Activated CD8-positive, alpha-beta memory T cell treated with anti-CD3 and anti-CD28 coated beads, Interleukin-2, amount 10 ng/mL, durations not matched to agents 7 days and 5 days (primary cell): Measurements from ENCODE around the gene ZNF816. TPM values are rescaled to one million over a fixed set of nuclear protein-coding genes. Genes with fewer than 3 reads are reported as not detected.

ENCODE experiments used
- ATAC-seq: fragments of 150-1000 bp; cut with Tn5 transposase; one replicate; pipeline ENCODE4 v1.10.0; 2021; ENCODE audit warnings: moderate library complexity
- CTCF ChIA-PET: fragments of 350-600 bp; sonication (Branson Sonifier 250); formaldehyde crosslinking; loops from one replicate; lab custom pipeline; 2021; ENCODE audit warnings: antibody characterized with exemption; lab: Charles Lee
- DNase-seq: peaks from one replicate; pipeline ENCODE4 v3.0.0-alpha.2; 2020
- H3K27ac Mint-ChIP-seq: one replicate; pipeline ENCODE4 v1.8.0; 2021; ENCODE audit warnings: mild to moderate bottlenecking, mixed read lengths
- H3K27me3 Mint-ChIP-seq: one replicate; pipeline ENCODE4 v1.8.0; 2021; ENCODE audit warnings: mixed read lengths
- H3K36me3 Mint-ChIP-seq: one replicate; pipeline ENCODE4 v1.8.0; 2021; ENCODE audit warnings: mild to moderate bottlenecking, mixed read lengths
- H3K4me1 Mint-ChIP-seq: one replicate; pipeline ENCODE4 v1.8.0; 2021; ENCODE audit warnings: mixed read lengths
- H3K4me3 Mint-ChIP-seq: one replicate; pipeline ENCODE4 v1.8.0; 2021; ENCODE audit warnings: mild to moderate bottlenecking, moderate library complexity, mixed read lengths
- H3K9me3 Mint-ChIP-seq: one replicate; pipeline ENCODE4 v1.8.0; 2022; ENCODE audit warnings: low read depth, mixed read lengths
- total RNA-seq, 2 experiments: library from RNA; stranded (reverse); gene quantifications; one replicate each; pipeline ENCODE4 v1.2.3, GENCODE V29; 2021

The ZNF816 gene
- total RNA-seq, result 10 to 100 TPM in 1 of 2 experiments, 1 to 10 TPM in 1; 9.8 to 13.3 TPM

DNA sequence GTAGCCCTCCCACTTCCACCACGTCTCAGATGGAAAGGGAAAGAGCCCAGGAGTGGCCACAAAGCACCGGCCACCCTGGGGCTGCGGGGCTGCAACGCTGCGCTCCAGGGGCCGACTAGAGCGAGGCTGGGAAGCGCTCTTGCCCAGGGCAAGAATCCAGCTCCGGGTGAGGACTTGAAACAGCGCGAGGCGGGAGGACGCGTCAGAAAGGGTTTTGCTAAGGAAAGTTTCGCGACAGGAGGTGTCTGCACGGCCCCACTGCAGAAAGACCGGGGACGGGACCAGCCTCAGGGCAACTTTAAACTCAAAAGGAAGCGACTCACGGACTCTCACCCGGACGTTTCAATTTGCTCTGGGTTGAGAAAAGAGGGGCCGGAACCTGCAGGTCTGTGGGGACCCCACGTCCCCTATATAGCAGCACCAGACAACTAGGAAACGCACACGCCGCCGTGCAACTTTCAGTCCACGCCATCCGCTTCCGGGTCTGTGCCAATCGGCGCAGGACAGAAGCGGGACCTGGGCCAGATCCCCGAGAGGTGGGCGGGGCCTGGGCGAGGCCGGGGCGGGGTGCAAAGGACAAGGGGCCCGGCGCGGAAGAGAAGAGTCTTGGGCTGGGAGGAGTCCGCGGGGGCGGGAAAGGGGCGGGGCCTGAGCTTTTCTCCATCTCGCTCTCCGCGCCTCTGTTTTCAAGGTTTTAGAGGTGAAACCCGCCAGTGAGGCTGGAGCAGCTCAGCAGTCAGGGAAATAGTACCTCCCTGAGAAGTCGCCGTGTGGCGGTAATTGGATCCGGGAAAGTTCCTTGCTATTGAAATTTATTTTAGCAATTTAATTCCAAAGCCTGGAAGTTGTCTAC, at the start of gene ZNF816:
Gene ZNF816, minus strand, starts transcription at position 488 of the 853 bp plus-strand sequence. CDS start 6,792 bp downstream, outside the sequence.
- Mint-ChIP-seq H3K36me3 (peaks cover 41% of the 10 kb centered on the region), H3K4me1 (peaks cover 17% of the 10 kb centered on the region)

DNA sequence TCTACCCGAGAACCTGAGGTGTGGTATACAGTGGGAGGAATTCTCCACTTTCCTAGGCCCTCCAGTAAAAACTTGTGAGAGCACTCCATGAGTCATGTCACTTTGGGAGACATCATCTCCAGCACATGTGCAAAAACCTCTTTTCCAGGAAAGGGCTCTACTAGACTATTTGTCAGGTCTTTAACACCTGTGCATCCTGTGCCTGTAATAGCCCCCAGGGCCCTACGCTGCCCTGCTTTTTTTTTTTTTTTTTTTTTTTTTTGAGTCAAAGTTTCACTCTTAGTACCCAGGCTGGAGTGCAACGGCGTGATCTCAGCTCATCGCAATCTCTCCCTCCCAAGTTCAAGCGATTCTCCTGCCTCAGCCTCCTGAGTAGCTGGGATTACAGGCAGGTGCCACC, 49.3 kb upstream of the ZNF816 start:
- Mint-ChIP-seq H3K4me1 (no peaks in the 10 kb centered on the region), H3K4me3 (no peak overlapping the region), H3K9me3 (peaks cover 8% of the 10 kb centered on the region), H3K36me3 (no peaks in the 10 kb centered on the region), H3K27ac (no peak overlapping the region), H3K27me3 (no peaks in the 10 kb centered on the region)
- no peak for ATAC-seq
- no peak for DNase-seq
- CTCF ChIA-PET, result no interaction called here

More for the DNA sequence above, at the start of gene ZNF816:
- CTCF ChIA-PET, result interaction anchor here (1.0 to 1.3 kb wide), 3 partner anchors 19 to 31 kb away, joined by 3 to 4 read pairs (median 3); no protein-coding TSS in a partner anchor
- no peaks in the 10 kb centered on the region for H3K27me3 Mint-ChIP-seq
- ATAC-seq (peak; percentile 100), DNase-seq (peak; percentile 99)
- H3K9me3 Mint-ChIP-seq, result peaks cover 16% of the 10 kb centered on the region
- peak within 1 kb of the TSS; percentile 90 for H3K27ac Mint-ChIP-seq
- H3K4me3 Mint-ChIP-seq, result peak within 1 kb of the TSS; percentile 97

GRCh38 chr19:53010494-53010893, 47.8 kb upstream of the ZNF816 start:
- no peak for DNase-seq
- Mint-ChIP-seq H3K27me3 (no peaks in the 10 kb centered on the region), H3K9me3 (peaks cover 8% of the 10 kb centered on the region), H3K27ac (no peak overlapping the region), H3K36me3 (no peaks in the 10 kb centered on the region), H3K4me1 (no peaks in the 10 kb centered on the region), H3K4me3 (no peak overlapping the region)
- ATAC-seq, result no peak
- CTCF ChIA-PET, result no interaction called here

- CTCF ChIA-PET, result no interaction called here
- Mint-ChIP-seq H3K27ac (no peak overlapping the region), H3K27me3 (no peaks in the 10 kb centered on the region), H3K4me3 (no peak overlapping the region), H3K36me3 (no peaks in the 10 kb centered on the region), H3K9me3 (peaks cover 15% of the 10 kb centered on the region), H3K4me1 (no peaks in the 10 kb centered on the region)
- DNase-seq (no peak), ATAC-seq (no peak)
These were observed 45.5 kb upstream of the ZNF816 start for GRCh38 chr19:53008061-53008778.

- Mint-ChIP-seq H3K9me3 (peaks cover 15% of the 10 kb centered on the region), H3K36me3 (no peaks in the 10 kb centered on the region), H3K4me3 (no peak overlapping the region), H3K27me3 (no peaks in the 10 kb centered on the region), H3K4me1 (no peaks in the 10 kb centered on the region), H3K27ac (no peak overlapping the region)
- ATAC-seq, result no peak
- no peak for DNase-seq
- CTCF ChIA-PET, result no interaction called here
These were observed 44.9 kb upstream of the ZNF816 start for GRCh38 chr19:53007606-53008005.

DNA sequence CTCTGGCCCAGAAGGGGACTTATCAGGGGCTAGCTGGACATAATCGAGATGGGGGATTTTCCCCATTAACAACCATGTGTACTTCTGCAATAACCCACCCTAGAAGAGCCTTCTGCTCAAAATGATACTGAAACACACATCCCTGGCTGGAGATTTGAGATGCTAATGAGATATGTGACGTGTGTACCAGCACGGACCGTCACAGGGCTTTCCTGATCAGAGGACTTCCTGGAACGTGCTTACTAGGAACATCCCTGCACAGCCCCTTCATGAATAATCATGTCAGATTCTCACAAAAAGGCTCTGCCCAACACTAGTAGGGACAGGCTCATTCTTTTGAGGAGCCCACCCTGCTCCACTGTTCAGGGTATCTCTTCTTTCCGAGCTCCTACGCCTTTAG, 44.5 kb upstream of the ZNF816 start:
- ATAC-seq (no peak), DNase-seq (no peak)
- CTCF ChIA-PET, result no interaction called here
- no peaks in the 10 kb centered on the region for H3K4me1 Mint-ChIP-seq
- H3K9me3 Mint-ChIP-seq, result peaks cover 15% of the 10 kb centered on the region
- no peaks in the 10 kb centered on the region for H3K36me3 Mint-ChIP-seq
- H3K27ac Mint-ChIP-seq, result no peak overlapping the region
- no peaks in the 10 kb centered on the region for H3K27me3 Mint-ChIP-seq
- H3K4me3 Mint-ChIP-seq, result no peak overlapping the region

- H3K9me3 Mint-ChIP-seq, result peaks cover 12% of the 10 kb centered on the region
- H3K36me3 Mint-ChIP-seq, result no peaks in the 10 kb centered on the region
These were observed 41.6 kb upstream of the ZNF816 start for GRCh38 chr19:53004242-53004641.

GRCh38 chr19:53002479-53002878, 39.8 kb upstream of the ZNF816 start:
- H3K27me3 Mint-ChIP-seq, result no peaks in the 10 kb centered on the region
- H3K27ac Mint-ChIP-seq, result no peak overlapping the region
- no peak for DNase-seq
- H3K9me3 Mint-ChIP-seq, result peaks cover 17% of the 10 kb centered on the region
- no peaks in the 10 kb centered on the region for H3K36me3 Mint-ChIP-seq
- ATAC-seq, result no peak
- no peak overlapping the region for H3K4me3 Mint-ChIP-seq
- CTCF ChIA-PET, result no interaction called here
- H3K4me1 Mint-ChIP-seq, result no peaks in the 10 kb centered on the region

More at GRCh38 chr19:53004242-53004641, 41.6 kb upstream of the ZNF816 start:
- CTCF ChIA-PET, result no interaction called here
- ATAC-seq (no peak), DNase-seq (no peak)
- H3K4me3 Mint-ChIP-seq, result no peak overlapping the region
- H3K27ac Mint-ChIP-seq, result no peak overlapping the region
- no peaks in the 10 kb centered on the region for H3K4me1 Mint-ChIP-seq
- H3K27me3 Mint-ChIP-seq, result no peaks in the 10 kb centered on the region

GRCh38 chr19:52997975-52998374, 35.3 kb upstream of the ZNF816 start:
- peaks cover 6% of the 10 kb centered on the region for H3K4me1 Mint-ChIP-seq
- H3K9me3 Mint-ChIP-seq, result peaks cover 11% of the 10 kb centered on the region
- DNase-seq (no peak), ATAC-seq (no peak)
- CTCF ChIA-PET, result no interaction called here
- peaks cover 2% of the 10 kb centered on the region for H3K27me3 Mint-ChIP-seq
- no peak overlapping the region for H3K4me3 Mint-ChIP-seq
- no peaks in the 10 kb centered on the region for H3K36me3 Mint-ChIP-seq
- no peak overlapping the region for H3K27ac Mint-ChIP-seq

- CTCF ChIA-PET, result no interaction called here
- H3K36me3 Mint-ChIP-seq, result peaks cover 6% of the 10 kb centered on the region
- H3K4me1 Mint-ChIP-seq, result peaks cover 12% of the 10 kb centered on the region
- H3K27me3 Mint-ChIP-seq, result peaks cover 7% of the 10 kb centered on the region
- no peak overlapping the region for H3K4me3 Mint-ChIP-seq
- no peak overlapping the region for H3K27ac Mint-ChIP-seq
- ATAC-seq (no peak), DNase-seq (no peak)
- peaks cover 12% of the 10 kb centered on the region for H3K9me3 Mint-ChIP-seq
These were observed 33.0 kb upstream of the ZNF816 start for GRCh38 chr19:52995711-52996110.

DNA sequence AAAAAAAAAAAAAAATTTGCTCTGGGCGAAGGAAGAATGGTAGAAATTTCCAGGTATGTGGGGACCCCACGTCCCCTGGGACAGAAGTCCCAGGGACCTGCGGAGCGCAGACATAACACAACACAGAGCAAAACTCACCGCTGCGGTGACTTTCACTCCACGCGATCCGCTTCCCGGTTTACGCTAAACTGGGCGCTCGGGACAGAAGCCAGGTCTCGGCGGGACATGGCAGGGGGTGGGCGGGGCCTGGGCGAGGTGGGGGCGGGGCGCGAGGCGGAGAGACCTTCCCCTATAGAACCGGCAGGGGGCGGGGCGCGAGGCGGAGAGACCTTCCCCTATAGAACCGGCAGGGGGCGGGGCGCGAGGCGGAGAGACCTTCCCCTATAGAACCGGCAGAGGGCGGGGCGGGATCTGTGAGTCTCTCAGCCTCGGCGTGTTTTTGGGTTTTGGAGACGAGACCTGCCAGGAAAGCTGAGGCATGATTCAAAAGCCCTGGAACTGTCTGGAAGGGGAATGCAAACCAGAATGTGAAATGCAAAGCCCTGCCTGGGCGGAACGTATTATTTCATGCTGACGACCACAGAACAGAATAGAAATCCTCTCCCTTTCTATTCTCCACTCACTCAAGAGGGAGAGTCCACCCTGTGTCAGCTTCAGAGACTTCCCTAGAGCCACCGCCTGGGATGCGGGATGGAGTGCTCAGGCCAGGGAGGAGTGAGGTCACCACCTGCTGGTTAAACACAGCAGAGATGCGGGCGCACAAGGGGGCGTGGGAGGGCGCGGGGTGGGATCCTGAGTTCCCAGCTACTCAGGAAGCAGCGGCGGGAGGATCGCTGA, 30.9 kb upstream of the ZNF816 start:
- Mint-ChIP-seq H3K27me3 (peaks cover 7% of the 10 kb centered on the region), H3K4me1 (peaks cover 12% of the 10 kb centered on the region), H3K9me3 (peaks cover 7% of the 10 kb centered on the region), H3K36me3 (peaks cover 8% of the 10 kb centered on the region), H3K4me3 (peak overlapping the region; percentile 74), H3K27ac (no peak overlapping the region)
- CTCF ChIA-PET, result interaction anchor here (0.7 to 1.3 kb wide), 6 partner anchors 16 to 289 kb away, joined by 3 to 5 read pairs (median 4); partner anchors contain the start of gene ZNF816
- peak; percentile 97 for ATAC-seq
- DNase-seq, result peak; percentile 86

- Mint-ChIP-seq H3K4me1 (peaks cover 12% of the 10 kb centered on the region), H3K27me3 (peaks cover 7% of the 10 kb centered on the region), H3K36me3 (peaks cover 8% of the 10 kb centered on the region), H3K4me3 (peak overlapping the region; percentile 73), H3K27ac (no peak overlapping the region), H3K9me3 (peaks cover 6% of the 10 kb centered on the region)
- CTCF ChIA-PET, result interaction anchor here (0.7 kb wide), 4 partner anchors 49 to 290 kb away, joined by 4 to 5 read pairs (median 4); no protein-coding TSS in a partner anchor
- no peak for ATAC-seq
- DNase-seq, result no peak
These were observed 29.7 kb upstream of the ZNF816 start for GRCh38 chr19:52992109-52993004.
